ENCODE measurements around the gene RAB37. TPM values are rescaled to one million over a fixed set of nuclear protein-coding genes. Genes with fewer than 3 reads are reported as not detected.

Gene RAB37
- total RNA-seq, 1 donor from 2014 or later = 2.5 TPM

DNA sequence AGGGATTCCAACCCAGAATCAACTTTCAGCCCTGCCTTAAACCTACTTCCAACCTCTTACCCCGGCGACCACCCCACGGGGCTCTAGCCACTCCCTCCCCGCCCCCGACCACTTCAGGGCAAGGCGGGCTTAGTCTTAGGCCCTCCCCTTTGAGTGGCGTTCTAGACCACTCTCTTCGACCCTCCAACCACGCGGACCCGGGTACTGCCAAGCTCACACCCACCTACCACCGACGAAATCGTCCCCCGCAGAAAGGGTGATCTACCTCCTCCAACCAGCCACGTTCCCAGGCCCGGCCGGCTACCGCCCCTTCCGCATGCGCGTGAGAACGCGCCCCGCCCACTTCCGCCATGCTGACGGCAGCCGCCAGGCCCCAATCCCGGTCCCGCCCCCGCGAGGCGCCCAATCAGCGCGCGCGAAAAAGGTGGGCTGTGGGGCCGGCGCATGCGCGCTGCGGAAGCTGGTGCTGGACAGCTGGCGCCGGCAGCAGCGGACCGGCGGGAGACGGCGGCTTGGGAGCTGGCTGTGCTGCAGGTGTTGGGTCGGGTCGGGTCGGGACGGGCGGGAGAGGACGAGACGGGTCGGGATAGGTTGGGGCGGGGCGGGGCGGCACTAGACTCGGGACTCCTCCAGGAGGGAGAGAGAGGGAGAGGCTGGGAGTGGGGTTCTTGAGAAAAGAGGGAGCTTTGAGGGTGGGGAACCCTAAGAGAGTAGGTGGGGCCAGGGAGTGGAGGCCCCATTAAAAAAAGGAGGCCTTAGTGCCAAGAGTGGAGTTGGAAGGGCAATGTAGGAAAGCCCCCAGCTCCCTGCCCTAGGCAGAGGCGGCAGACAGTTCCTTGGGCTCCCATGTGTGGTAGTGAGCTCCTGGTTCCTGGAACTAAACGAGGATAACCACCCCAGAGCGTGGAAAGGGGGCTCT, 39.2 kb downstream of the RAB37 start, which contains the start of gene NAT9:
Gene NAT9 (minus strand): TSS at position 302 of the 919 bp plus-strand sequence. CDS start 647 bp downstream, outside the sequence.
- peak within 1 kb of the TSS; percentile 99 for H3K27ac Mint-ChIP-seq (ENCODE audit: unreplicated experiment)
- H3K27me3 Mint-ChIP-seq (ENCODE audit: unreplicated experiment) = peaks cover 18% of the 10 kb centered on the region
- H3K36me3 Mint-ChIP-seq (ENCODE audit: low read depth, unreplicated experiment) = peaks cover 17% of the 10 kb centered on the region
- DNase-seq (ENCODE audit: low spot score) = peak; percentile 100
- peak within 1 kb of the TSS; percentile 99 for H3K4me3 Mint-ChIP-seq (ENCODE audit: unreplicated experiment)
- H3K4me1 Mint-ChIP-seq (ENCODE audit: unreplicated experiment) = peaks cover 43% of the 10 kb centered on the region
- no peaks in the 10 kb centered on the region for H3K9me3 Mint-ChIP-seq (ENCODE audit: unreplicated experiment)
- TF ChIP-seq, protein P1, sequence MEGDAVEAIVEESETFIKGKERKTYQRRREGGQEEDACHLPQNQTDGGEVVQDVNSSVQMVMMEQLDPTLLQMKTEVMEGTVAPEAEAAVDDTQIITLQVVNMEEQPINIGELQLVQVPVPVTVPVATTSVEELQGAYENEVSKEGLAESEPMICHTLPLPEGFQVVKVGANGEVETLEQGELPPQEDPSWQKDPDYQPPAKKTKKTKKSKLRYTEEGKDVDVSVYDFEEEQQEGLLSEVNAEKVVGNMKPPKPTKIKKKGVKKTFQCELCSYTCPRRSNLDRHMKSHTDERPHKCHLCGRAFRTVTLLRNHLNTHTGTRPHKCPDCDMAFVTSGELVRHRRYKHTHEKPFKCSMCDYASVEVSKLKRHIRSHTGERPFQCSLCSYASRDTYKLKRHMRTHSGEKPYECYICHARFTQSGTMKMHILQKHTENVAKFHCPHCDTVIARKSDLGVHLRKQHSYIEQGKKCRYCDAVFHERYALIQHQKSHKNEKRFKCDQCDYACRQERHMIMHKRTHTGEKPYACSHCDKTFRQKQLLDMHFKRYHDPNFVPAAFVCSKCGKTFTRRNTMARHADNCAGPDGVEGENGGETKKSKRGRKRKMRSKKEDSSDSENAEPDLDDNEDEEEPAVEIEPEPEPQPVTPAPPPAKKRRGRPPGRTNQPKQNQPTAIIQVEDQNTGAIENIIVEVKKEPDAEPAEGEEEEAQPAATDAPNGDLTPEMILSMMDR (IDR thresholded peaks at IDR 0.05; ENCODE audit: unreplicated experiment) = no peak

DNA sequence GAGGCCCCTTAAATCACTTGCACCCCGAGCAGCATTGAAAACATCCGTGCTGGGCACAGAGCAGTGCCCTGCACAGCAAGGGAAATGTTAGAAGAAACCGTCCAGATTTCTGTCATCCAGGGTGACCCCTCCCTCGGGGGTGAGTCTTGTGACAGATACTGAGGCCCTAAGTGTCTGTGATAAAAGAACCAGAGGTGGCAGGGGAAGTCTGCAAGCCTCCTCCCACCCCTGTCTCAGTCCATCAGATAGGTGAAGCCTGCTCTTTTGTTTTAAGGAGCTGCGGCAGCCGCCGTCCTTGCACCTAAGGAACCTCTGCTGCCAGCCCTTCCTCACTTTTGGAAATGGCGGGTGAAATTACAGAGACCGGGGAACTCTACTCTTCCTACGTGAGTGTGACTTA, 39.9 kb downstream of the RAB37 start:
- no peak for DNase-seq (ENCODE audit: low spot score)
- peaks cover 43% of the 10 kb centered on the region for H3K4me1 Mint-ChIP-seq (ENCODE audit: unreplicated experiment)
- peaks cover 18% of the 10 kb centered on the region for H3K27me3 Mint-ChIP-seq (ENCODE audit: unreplicated experiment)
- TF ChIP-seq, protein P1 (IDR thresholded peaks at IDR 0.05; ENCODE audit: unreplicated experiment) = no peak
- H3K27ac Mint-ChIP-seq (ENCODE audit: unreplicated experiment) = no peak overlapping the region
- peaks cover 13% of the 10 kb centered on the region for H3K36me3 Mint-ChIP-seq (ENCODE audit: low read depth, unreplicated experiment)
- H3K9me3 Mint-ChIP-seq (ENCODE audit: unreplicated experiment) = no peaks in the 10 kb centered on the region
- H3K4me3 Mint-ChIP-seq (ENCODE audit: unreplicated experiment) = peak overlapping the region; percentile 99

DNA sequence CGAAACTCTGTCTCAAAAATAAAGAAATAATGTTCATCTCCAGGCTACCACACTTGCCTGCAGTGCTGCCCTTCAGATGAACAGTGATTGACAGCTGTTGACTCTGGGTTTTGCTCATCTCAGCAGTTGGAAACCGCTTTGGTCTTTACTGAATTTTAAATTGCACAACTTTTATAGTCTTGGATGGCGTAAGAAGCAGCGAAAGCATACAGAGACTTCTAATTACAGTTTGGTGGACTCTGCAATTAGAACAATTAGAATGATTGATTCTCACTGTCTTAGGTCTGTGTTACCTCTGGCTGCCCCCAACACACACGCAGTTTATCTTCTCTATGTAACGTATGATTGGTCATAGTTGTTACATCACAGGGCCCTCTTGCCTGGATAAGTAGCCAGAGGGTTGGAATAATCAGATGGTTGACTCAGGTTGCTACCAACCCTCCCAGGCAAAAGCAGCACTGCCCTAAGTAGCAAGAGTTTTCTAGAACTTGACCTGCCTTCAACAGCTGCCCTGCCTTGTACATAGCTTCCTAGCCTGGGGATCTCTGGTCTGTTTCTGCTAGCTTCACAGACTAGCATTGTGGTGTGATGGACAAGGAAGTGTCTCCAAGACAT, 41.0 kb downstream of the RAB37 start:
- Mint-ChIP-seq H3K36me3 (ENCODE audit: low read depth, unreplicated experiment) (peaks cover 8% of the 10 kb centered on the region), H3K27me3 (ENCODE audit: unreplicated experiment) (peaks cover 18% of the 10 kb centered on the region), H3K4me3 (ENCODE audit: unreplicated experiment) (peak overlapping the region; percentile 8), H3K9me3 (ENCODE audit: unreplicated experiment) (no peaks in the 10 kb centered on the region), H3K4me1 (ENCODE audit: unreplicated experiment) (peaks cover 43% of the 10 kb centered on the region), H3K27ac (ENCODE audit: unreplicated experiment) (no peak overlapping the region)
- no peak for DNase-seq (ENCODE audit: low spot score)
- TF ChIP-seq, protein P1 (IDR thresholded peaks at IDR 0.05; ENCODE audit: unreplicated experiment) = no peak

DNA sequence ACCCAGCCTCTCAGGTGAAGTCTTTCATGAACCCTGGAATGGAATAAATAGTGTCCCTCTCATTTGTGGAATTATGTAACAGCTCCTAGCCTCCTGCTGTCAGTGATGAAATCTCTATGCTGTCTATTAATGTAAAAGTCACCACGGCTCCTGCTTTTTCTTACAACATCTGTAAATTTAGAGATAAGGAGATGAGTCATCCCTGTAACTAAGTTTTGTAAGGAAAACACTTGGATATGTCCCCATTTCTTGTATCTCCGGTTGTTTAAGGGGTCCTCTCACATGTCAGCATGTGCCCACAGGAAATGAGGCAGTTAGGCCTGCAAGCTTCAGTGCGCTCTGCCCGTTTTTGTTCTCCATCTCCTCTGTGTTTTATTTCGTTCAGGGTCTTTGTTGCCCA, 41.9 kb downstream of the RAB37 start:
- H3K27ac Mint-ChIP-seq (ENCODE audit: unreplicated experiment) = no peak overlapping the region
- peaks cover 40% of the 10 kb centered on the region for H3K4me1 Mint-ChIP-seq (ENCODE audit: unreplicated experiment)
- DNase-seq (ENCODE audit: low spot score) = no peak
- TF ChIP-seq, protein P1 (IDR thresholded peaks at IDR 0.05; ENCODE audit: unreplicated experiment) = no peak
- peak overlapping the region; percentile 62 for H3K4me3 Mint-ChIP-seq (ENCODE audit: unreplicated experiment)
- H3K27me3 Mint-ChIP-seq (ENCODE audit: unreplicated experiment) = peaks cover 16% of the 10 kb centered on the region
- peaks cover 6% of the 10 kb centered on the region for H3K36me3 Mint-ChIP-seq (ENCODE audit: low read depth, unreplicated experiment)
- no peaks in the 10 kb centered on the region for H3K9me3 Mint-ChIP-seq (ENCODE audit: unreplicated experiment)
